Fibroblast of lung (primary cell): Measurements from ENCODE around the gene AATF. TPM values are rescaled to one million over a fixed set of nuclear protein-coding genes. Genes with fewer than 3 reads are reported as not detected.

Experiments
- DNase-seq, 2 donors: peaks; one replicate each; pipeline versions ENCODE4 v3.0.0 to v3.0.0-alpha.2; 2010; ENCODE audit warnings: low read depth in 2 of 2
- H2AFZ ChIP-seq: 2 replicates; pipeline ENCODE4 v1.5.1; 2012; ENCODE audit warnings: low read length, control low read depth, inconsistent platforms
- H3K27ac ChIP-seq: 2 replicates; pipeline ENCODE4 v1.5.1; 2011; ENCODE audit warnings: low read length, control low read depth; ENCODE audit not compliant: insufficient read depth
- H3K27me3 ChIP-seq: 2 replicates; pipeline ENCODE4 v1.5.1; 2011; ENCODE audit warnings: mild to moderate bottlenecking, low read length; ENCODE audit not compliant: control insufficient read depth, insufficient read depth
- H3K36me3 ChIP-seq: 2 replicates; pipeline ENCODE4 v1.5.1; 2011; ENCODE audit warnings: low read length; ENCODE audit not compliant: control insufficient read depth, insufficient read depth
- H3K4me1 ChIP-seq: 2 replicates; pipeline ENCODE4 v1.5.1; 2011; ENCODE audit warnings: low read length; ENCODE audit not compliant: control insufficient read depth, insufficient read depth; ENCODE audit errors: extremely low read depth
- H3K4me2 ChIP-seq: 2 replicates; pipeline ENCODE4 v1.5.1; 2011; ENCODE audit warnings: low read length, control low read depth; ENCODE audit not compliant: insufficient read depth; ENCODE audit errors: extremely low read depth
- H3K4me3 ChIP-seq, 4 experiments: fragments of 200-600 bp in 1 of 4; sonication (generic) in 1 of 4; replicated peaks in 1 of 4; 2 replicates each; pipeline ENCODE4 v1.5.1; 2011 to 2016; ENCODE audit warnings: low read length in 4 of 4, low read depth in 3 of 4, mild to moderate bottlenecking in 3 of 4, control low read depth in 2 of 4, inconsistent platforms in 1 of 4, mixed read lengths in 1 of 4; ENCODE audit not compliant: insufficient read depth in 1 of 4; ENCODE audit errors: control extremely low read depth in 1 of 4
- H3K79me2 ChIP-seq: 2 replicates; pipeline ENCODE4 v1.5.1; 2012; ENCODE audit warnings: mild to moderate bottlenecking, low read length, inconsistent platforms; ENCODE audit not compliant: control insufficient read depth, insufficient read depth
- H3K9ac ChIP-seq: 2 replicates; pipeline ENCODE4 v1.5.1; 2011; ENCODE audit warnings: mild to moderate bottlenecking, low read length, control low read depth; ENCODE audit not compliant: insufficient read depth
- H3K9me3 ChIP-seq: 2 replicates; pipeline ENCODE4 v1.5.1; 2012; ENCODE audit warnings: low read depth, low read length; ENCODE audit not compliant: control insufficient read depth, insufficient read depth
- H4K20me1 ChIP-seq: 2 replicates; pipeline ENCODE4 v1.5.1; 2011; ENCODE audit warnings: low read length; ENCODE audit not compliant: control insufficient read depth, insufficient read depth; ENCODE audit errors: extremely low read depth
- CTCF ChIP-seq, 2 donors: IDR thresholded peaks in 1 of 2; conservative IDR thresholded peaks in 1 of 2; 1 replicate in 1 of 2; 2 replicates in 1 of 2; pipeline ENCODE4 v1.5.1; 2011 to 2012; ENCODE audit warnings: low read length in 2 of 2, control low read depth in 1 of 2, inconsistent platforms in 1 of 2, low read depth in 1 of 2, mild to moderate bottlenecking in 1 of 2
- EZH2 ChIP-seq: IDR thresholded peaks from 2 replicates; pipeline ENCODE4 v1.5.1; 2012; ENCODE audit warnings: low read length, control low read depth, mild to moderate bottlenecking; ENCODE audit errors: missing control alignments
- polyA plus RNA-seq, 2 donors: library from polyadenylated mRNA; depleted of rRNA in 1 of 2; stranded (reverse) in 1 of 2; unstranded in 1 of 2; fragments of >200 nt; gene quantifications; 2 replicates each; pipeline ENCODE4 v1.2.1, GENCODE V29; 2011 to 2012; ENCODE audit warnings: missing spikeins in 1 of 2
- total RNA-seq: library from RNA; depleted of rRNA; stranded (reverse); fragments of >200 nt; gene quantifications from 2 replicates; pipeline ENCODE4 v1.2.1, GENCODE V29; 2014

The AATF gene
- total and polyA plus RNA-seq, 2 donors (not counting 1 experiment from before 2014, with no cell fraction given) = 11.9 to 30.7 TPM

- H4K20me1 ChIP-seq = no peaks in the 10 kb centered on the region
- H3K27me3 ChIP-seq = peaks cover 3% of the 10 kb centered on the region
- no peaks in the 10 kb centered on the region for H3K36me3 ChIP-seq
- TF ChIP-seq CTCF (conservative IDR thresholded peaks at IDR 0.05 in 1 of 2, IDR thresholded peaks at IDR 0.05 in 1 of 2; ENCODE audit: low read depth in 1 of 2, low read length in 2 of 2) (no peak), EZH2 (no peak)
- H2AFZ ChIP-seq = no peak overlapping the region
- H3K4me2 ChIP-seq = no peak overlapping the region
- no peak for DNase-seq
- no peaks in the 10 kb centered on the region for H3K4me1 ChIP-seq
- no peak overlapping the region for H3K9ac ChIP-seq
- H3K79me2 ChIP-seq = no peaks in the 10 kb centered on the region
- no peaks in the 10 kb centered on the region for H3K9me3 ChIP-seq
- H3K27ac ChIP-seq = no peak overlapping the region
- no peak overlapping the region for H3K4me3 ChIP-seq
Observed at GRCh38 chr17:36910513-36910912, 38.2 kb upstream of the AATF start.

- Histone ChIP-seq H3K4me2 (no peak overlapping the region), H3K4me1 (no peaks in the 10 kb centered on the region), H3K27ac (no peak overlapping the region), H3K9ac (no peak overlapping the region), H3K4me3 (no peak overlapping the region), H3K36me3 (no peaks in the 10 kb centered on the region), H4K20me1 (no peaks in the 10 kb centered on the region), H3K79me2 (no peaks in the 10 kb centered on the region), H3K27me3 (peaks cover 3% of the 10 kb centered on the region), H2AFZ (no peak overlapping the region), H3K9me3 (no peaks in the 10 kb centered on the region)
- TF ChIP-seq CTCF (conservative IDR thresholded peaks at IDR 0.05 in 1 of 2, IDR thresholded peaks at IDR 0.05 in 1 of 2; ENCODE audit: low read depth in 1 of 2, low read length in 2 of 2) = no peak
- TF ChIP-seq EZH2 = no peak
- no peak for DNase-seq
Observed at GRCh38 chr17:36911001-36911400, 37.8 kb upstream of the AATF start.

GRCh38 chr17:36913132-36913531 lies 35.6 kb upstream of the AATF start:
- Histone ChIP-seq H3K4me3 (no peak overlapping the region), H3K4me1 (no peaks in the 10 kb centered on the region), H2AFZ (no peak overlapping the region), H4K20me1 (no peaks in the 10 kb centered on the region), H3K9ac (no peak overlapping the region), H3K27me3 (peaks cover 3% of the 10 kb centered on the region), H3K9me3 (no peaks in the 10 kb centered on the region), H3K27ac (no peak overlapping the region), H3K36me3 (no peaks in the 10 kb centered on the region), H3K4me2 (no peak overlapping the region), H3K79me2 (no peaks in the 10 kb centered on the region)
- DNase-seq = no peak
- no peak for TF ChIP-seq EZH2
- no peak for TF ChIP-seq CTCF (conservative IDR thresholded peaks at IDR 0.05 in 1 of 2, IDR thresholded peaks at IDR 0.05 in 1 of 2; ENCODE audit: low read depth in 1 of 2, low read length in 2 of 2)
